ENCODE measurements around the gene GRIA4. TPM values are rescaled to one million over a fixed set of nuclear protein-coding genes. Genes with fewer than 3 reads are reported as not detected.

The GRIA4 gene
- polyA plus RNA-seq, 1 experiment = not detected

DNA sequence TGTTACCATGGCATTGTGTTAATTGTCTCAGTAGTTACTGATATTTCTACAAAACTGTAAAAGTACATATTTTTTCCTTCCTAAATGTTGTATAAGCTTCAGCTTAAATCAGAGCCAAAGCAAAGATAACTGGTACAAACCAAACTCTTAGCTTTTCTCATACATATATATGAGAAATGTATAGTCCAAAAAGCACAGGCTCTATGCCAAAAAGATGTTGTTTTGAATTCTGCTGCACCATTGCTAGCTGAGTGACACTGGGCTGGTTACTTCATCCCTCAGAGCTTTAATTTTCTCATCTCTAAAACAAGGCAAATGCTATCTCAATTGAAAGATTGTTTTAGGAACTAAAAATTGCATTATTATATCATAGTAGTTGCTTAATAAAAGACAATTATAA lies 6.7 kb upstream of the GRIA4 start:
- TF ChIP-seq, protein P1, sequence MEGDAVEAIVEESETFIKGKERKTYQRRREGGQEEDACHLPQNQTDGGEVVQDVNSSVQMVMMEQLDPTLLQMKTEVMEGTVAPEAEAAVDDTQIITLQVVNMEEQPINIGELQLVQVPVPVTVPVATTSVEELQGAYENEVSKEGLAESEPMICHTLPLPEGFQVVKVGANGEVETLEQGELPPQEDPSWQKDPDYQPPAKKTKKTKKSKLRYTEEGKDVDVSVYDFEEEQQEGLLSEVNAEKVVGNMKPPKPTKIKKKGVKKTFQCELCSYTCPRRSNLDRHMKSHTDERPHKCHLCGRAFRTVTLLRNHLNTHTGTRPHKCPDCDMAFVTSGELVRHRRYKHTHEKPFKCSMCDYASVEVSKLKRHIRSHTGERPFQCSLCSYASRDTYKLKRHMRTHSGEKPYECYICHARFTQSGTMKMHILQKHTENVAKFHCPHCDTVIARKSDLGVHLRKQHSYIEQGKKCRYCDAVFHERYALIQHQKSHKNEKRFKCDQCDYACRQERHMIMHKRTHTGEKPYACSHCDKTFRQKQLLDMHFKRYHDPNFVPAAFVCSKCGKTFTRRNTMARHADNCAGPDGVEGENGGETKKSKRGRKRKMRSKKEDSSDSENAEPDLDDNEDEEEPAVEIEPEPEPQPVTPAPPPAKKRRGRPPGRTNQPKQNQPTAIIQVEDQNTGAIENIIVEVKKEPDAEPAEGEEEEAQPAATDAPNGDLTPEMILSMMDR (IDR thresholded peaks at IDR 0.05; ENCODE audit: insufficient read depth, low read depth, low read length) = no peak
- CTCF ChIA-PET = no interaction called here
- no peaks in the 10 kb centered on the region for H3K27me3 ChIP-seq (ENCODE audit: control insufficient read depth, insufficient read depth, low read length)
- no peak overlapping the region for H3K4me3 ChIP-seq (ENCODE audit: low read depth, low read length)
- no peak for DNase-seq (ENCODE audit: low read depth)
- H3K36me3 ChIP-seq (ENCODE audit: control insufficient read depth, insufficient read depth, low read length) = no peaks in the 10 kb centered on the region
- POLR2A ChIA-PET = no interaction called here

DNA sequence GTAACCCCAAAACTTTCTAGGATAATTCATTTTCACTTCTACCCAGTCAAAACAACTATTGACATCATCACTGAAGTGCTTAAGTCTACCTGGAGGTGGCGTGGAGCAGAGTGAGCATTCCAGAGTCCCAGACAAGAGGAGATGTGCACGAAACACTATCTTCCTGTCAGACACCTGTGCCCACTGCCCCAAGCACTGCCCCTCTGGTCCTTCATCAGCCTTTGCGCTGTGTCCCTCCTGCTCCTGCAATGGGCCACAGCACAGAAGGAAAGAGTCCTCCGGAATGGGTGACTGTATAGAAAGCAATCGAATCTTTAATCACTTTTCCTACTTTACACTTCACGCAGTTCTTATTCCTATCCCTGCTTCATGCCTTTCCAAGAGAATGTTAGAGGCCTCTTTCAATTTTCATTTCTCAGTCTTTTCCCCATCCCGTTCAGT lies 512 bp upstream of the GRIA4 start:
- CTCF ChIA-PET = no interaction called here
- DNase-seq (ENCODE audit: low read depth) = no peak

DNA sequence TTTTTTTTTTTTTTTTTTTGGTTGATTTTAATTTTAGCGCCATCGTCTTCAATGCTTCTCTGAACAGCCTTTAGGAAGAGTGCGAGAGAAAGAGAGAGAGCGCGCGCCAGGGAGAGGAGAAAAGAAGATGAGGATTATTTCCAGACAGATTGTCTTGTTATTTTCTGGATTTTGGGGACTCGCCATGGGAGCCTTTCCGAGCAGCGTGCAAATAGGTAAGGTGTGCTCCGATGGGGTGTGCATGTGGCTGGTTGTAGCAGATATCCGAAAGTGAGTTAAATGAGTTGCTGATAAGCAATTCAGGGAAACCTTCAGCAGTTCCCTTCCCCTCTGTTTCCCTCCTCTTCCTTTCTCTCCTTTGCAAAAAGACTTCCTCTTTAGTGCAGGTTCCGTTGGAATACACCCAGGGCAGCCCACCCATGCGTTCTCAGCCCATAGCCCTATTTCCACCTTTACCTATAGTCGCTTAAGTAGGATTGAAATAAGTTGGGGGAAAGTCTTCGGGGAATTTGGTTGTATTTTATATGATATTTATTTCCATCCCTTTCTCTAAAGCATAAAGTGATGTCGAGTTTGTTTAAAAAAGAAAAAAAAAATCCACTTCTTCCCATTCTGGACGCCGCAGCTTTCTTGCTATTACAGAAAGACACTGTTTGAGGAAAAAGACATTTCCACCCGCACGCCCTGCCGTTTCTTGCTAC lies 1.1 kb downstream of the GRIA4 start:
- POLR2A ChIA-PET = no interaction called here
- H3K27me3 ChIP-seq (ENCODE audit: control insufficient read depth, insufficient read depth, low read length) = peaks cover 19% of the 10 kb centered on the region

More for the DNA sequence above, 512 bp upstream of the GRIA4 start:
- POLR2A ChIA-PET = no interaction called here
- peaks cover 19% of the 10 kb centered on the region for H3K27me3 ChIP-seq (ENCODE audit: control insufficient read depth, insufficient read depth, low read length)
- H3K36me3 ChIP-seq (ENCODE audit: control insufficient read depth, insufficient read depth, low read length) = no peaks in the 10 kb centered on the region
- H3K4me3 ChIP-seq (ENCODE audit: low read depth, low read length) = no peak overlapping the region
- TF ChIP-seq, protein P1 (IDR thresholded peaks at IDR 0.05; ENCODE audit: insufficient read depth, low read depth, low read length) = peak; percentile 37

DNA sequence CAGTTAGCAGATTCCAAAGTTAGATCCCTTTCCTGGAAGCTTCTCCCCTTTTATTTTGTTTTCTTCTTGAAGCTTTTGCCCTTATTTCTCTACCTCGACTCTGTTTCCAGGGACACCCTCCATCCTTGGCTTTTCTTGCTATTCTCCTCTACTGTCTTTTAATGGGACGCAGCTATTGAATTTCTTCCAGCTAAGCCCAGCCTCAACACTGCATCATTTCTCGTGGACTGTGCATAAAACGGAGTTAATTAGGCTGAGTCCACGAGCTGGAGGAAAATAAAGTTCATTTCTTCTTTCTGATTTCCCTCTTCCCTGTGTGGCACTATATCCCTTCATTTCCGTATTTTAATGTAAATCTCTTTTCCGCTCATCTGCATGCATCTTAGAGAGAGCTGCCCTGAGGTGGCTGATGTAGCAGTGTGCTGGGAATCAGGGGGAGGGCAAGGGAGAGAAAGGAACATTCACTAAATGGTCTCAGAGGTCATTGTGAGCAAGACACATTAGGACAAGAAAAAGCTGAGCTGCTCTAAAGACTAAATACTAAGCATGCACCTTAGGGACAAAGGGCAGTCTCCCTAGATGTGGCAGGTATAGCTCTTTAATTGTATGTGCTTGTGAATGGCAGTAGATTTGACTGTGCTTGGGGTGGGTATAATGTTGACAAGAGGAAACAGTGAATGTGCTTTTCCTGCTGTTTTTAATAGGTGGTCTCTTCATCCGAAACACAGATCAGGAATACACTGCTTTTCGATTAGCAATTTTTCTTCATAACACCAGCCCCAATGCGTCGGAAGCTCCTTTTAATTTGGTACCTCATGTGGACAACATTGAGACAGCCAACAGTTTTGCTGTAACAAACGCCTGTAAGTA lies 1.9 kb downstream of the GRIA4 start:
- peaks cover 19% of the 10 kb centered on the region for H3K27me3 ChIP-seq (ENCODE audit: control insufficient read depth, insufficient read depth, low read length)
- POLR2A ChIA-PET = no interaction called here
- DNase-seq (ENCODE audit: low read depth) = no peak
- H3K36me3 ChIP-seq (ENCODE audit: control insufficient read depth, insufficient read depth, low read length) = no peaks in the 10 kb centered on the region
- CTCF ChIA-PET = no interaction called here
- no peak overlapping the region for H3K4me3 ChIP-seq (ENCODE audit: low read depth, low read length)
- TF ChIP-seq, protein P1 (IDR thresholded peaks at IDR 0.05; ENCODE audit: insufficient read depth, low read depth, low read length) = no peak

More for the DNA sequence above, 1.1 kb downstream of the GRIA4 start:
- H3K36me3 ChIP-seq (ENCODE audit: control insufficient read depth, insufficient read depth, low read length) = no peaks in the 10 kb centered on the region
- TF ChIP-seq, protein P1 (IDR thresholded peaks at IDR 0.05; ENCODE audit: insufficient read depth, low read depth, low read length) = no peak
- DNase-seq (ENCODE audit: low read depth) = no peak
- H3K4me3 ChIP-seq (ENCODE audit: low read depth, low read length) = no peak overlapping the region
- CTCF ChIA-PET = no interaction called here

DNA sequence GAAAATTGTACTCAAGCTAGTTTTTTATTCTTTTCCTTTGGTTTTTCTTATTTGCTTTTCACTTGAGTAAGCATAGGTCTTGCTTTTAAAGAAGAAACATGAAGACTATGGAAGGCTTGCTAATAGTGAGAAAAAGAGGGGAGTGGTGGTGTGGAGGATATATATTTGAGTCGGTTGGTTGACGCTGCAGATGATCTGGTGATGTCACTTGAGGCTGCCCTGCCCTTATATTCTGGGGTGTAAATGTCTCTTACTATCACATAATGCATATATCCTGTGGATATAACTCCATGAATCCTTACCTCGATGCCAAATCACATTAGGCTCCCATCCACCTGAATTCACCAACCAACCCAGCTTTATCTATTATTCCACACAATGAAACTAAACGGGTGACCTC lies 2.9 kb downstream of the GRIA4 start:
- Histone ChIP-seq H3K4me3 (ENCODE audit: low read depth, low read length) (no peak overlapping the region), H3K27me3 (ENCODE audit: control insufficient read depth, insufficient read depth, low read length) (peaks cover 19% of the 10 kb centered on the region), H3K36me3 (ENCODE audit: control insufficient read depth, insufficient read depth, low read length) (no peaks in the 10 kb centered on the region)
- DNase-seq (ENCODE audit: low read depth) = no peak
- TF ChIP-seq, protein P1 (IDR thresholded peaks at IDR 0.05; ENCODE audit: insufficient read depth, low read depth, low read length) = no peak
- ChIA-PET POLR2A (interaction anchor here (0.6 kb wide), 1 partner anchor 24 kb away, joined by 5 read pairs; no protein-coding TSS in a partner anchor), CTCF (no interaction called here)
